MV-4-11 (cell line): Measurements from ENCODE around the gene ZNF14.
A peak's percentile ranks its signal among the peaks of the same experiment; 100 is the strongest.
"Not testable (repeated sequence)": the region's sequence is repeated elsewhere in the genome, so short reads cannot be mapped to it uniquely, and the experiment has no call there.

Experiments
- DNase-seq: peaks from one replicate; lab custom pipeline; 2025; lab: John Stamatoyannopoulos, UW

The ZNF14 gene

GRCh38 chr19:19732579-19733501 is at the start of gene ZNF14:
Gene ZNF14 (minus strand): TSS chr19:19733112. CDS start chr19:19732958, 154 bp downstream.
- peak; percentile 75 for DNase-seq

- peak; percentile 34 for DNase-seq
Measured at GRCh38 chr19:19781791-19782190, 48.9 kb upstream of the ZNF14 start.

GRCh38 chr19:19778666-19779065 is 45.8 kb upstream of the ZNF14 start:
- no peak for DNase-seq

- no peak for DNase-seq
Measured at GRCh38 chr19:19777692-19778091, 44.8 kb upstream of the ZNF14 start.

DNA sequence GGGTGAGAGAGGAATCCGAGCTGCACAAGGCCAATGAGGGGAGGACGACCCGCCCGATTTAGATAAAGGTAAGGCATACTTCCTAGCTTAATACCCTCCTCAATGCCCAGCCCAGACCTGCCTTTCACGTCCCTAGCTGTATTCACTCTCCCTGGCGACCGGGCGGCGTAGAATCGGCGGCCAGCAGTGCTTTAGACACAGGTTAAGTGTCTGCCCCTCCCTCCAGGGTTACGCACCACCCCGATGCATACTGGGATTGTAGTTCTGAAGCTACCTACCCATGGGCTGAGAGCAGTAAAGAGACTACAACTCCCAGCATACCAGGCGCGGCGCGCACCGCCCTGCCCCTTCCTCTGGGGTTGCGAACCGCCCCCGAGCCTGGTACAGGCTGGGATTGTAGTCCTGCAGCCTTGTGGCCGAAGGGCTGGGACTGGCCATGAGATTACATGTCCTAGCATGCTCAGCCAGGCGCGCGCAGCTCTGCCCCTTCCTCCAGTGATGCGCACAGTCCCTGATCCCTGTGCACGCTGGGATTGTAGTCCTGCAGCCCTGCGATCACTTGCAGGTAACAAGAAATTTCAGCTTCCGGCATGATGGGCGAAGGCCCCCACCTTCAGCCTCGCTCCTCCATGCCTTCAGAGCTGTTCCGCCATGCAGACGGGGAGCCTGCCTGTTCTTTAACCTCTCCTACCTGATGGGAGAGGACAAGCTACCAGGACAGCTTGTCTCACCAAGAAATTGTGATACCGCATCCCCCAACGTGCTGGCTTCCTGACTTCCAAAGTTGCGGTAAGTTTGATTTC is 43.5 kb upstream of the ZNF14 start:
- peak; percentile 99 for DNase-seq

DNA sequence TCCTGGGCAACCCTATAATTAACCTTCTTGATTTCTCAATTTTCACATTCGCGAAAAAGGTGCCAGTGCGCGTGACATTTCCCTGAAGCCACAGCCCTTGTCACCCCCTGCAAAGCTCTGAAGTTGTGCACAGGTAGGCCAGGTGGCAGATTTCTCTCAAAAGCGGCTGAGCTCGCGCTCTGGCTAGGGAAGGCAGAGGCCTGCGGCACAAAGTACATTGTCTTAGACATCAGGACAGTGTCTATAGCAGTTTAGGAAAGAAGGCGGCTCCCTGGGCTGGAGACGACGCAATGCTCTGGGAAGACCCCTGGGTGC is 42.9 kb upstream of the ZNF14 start:
- DNase-seq: no peak

DNA sequence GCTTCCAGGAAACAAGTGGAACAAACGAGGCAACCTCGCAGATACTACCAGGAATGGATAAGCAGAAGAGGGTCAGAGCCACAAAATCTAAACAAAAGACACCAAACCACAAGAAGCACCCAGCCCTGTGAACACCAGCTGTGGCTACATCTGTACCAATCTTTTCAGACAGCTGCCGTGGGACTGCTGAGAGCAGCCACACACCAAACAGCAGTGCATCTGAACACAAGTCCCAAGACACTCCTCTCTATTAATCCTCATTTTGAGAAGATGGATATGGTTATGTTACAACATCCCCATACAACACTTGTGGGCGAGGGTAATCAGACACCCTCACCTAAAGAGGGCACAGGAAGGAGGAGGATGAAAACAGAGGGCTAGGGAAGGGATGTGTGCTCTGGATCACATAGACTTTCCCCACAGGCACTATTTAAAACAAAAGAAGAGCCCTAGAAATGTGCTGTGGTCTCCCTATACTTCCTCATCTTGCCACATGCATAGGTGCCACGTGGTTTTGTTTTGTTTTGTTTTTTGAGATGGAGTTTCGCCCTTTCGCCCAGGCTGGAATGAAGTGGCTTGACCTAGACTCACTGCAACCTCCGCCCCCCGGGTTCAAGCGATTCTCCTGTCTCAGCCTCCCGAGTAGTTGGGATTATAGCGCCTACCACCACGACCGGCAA is 41.6 kb upstream of the ZNF14 start:
- DNase-seq: peak; percentile 78

GRCh38 chr19:19771963-19772362 is 39.1 kb upstream of the ZNF14 start:
- DNase-seq: not testable (repeated sequence)

- not testable (repeated sequence) for DNase-seq
Measured at GRCh38 chr19:19769971-19770370, 37.1 kb upstream of the ZNF14 start.

- no peak for DNase-seq
Measured at GRCh38 chr19:19758164-19758563, 25.3 kb upstream of the ZNF14 start.

DNA sequence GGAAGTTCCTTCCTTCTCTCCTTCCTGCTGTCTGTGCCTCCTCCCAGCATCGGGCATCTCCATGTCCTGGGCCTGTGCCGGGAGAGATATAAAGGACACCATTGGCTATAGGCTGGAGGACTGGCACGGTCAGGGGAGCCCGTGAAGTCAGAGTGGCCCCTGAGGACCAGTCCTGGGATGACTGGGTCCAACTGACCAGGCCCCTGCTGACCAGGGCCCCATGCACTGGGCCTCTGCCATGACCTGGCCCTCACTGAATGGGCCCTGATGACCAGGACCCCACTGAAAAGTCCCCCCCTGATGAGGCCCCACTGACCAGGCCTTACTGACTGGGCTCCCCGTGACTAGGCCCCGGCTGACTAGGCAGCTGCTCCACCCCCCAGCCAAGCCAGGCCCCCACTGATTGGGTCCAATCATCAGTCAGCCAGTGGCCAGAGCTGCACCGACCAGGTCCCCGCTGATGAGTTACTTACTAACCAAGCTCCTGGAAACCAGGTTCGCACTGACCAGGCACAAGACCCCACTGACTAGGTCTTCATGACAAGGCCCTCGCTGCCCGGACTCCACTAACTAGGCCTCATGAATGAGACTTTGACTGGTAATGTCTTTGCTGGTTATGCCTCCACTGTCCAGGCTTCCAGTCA is 20.0 kb upstream of the ZNF14 start:
- no peak for DNase-seq

- no peak for DNase-seq
Measured at GRCh38 chr19:19751846-19752245, 18.9 kb upstream of the ZNF14 start.

GRCh38 chr19:19750842-19751790 is 18.2 kb upstream of the ZNF14 start:
- DNase-seq: no peak

- no peak for DNase-seq
Measured at GRCh38 chr19:19749908-19750841, 17.3 kb upstream of the ZNF14 start.

- DNase-seq: no peak
Measured at GRCh38 chr19:19749117-19749907, 16.4 kb upstream of the ZNF14 start.

GRCh38 chr19:19748249-19748938 is 15.5 kb upstream of the ZNF14 start:
- no peak for DNase-seq

DNA sequence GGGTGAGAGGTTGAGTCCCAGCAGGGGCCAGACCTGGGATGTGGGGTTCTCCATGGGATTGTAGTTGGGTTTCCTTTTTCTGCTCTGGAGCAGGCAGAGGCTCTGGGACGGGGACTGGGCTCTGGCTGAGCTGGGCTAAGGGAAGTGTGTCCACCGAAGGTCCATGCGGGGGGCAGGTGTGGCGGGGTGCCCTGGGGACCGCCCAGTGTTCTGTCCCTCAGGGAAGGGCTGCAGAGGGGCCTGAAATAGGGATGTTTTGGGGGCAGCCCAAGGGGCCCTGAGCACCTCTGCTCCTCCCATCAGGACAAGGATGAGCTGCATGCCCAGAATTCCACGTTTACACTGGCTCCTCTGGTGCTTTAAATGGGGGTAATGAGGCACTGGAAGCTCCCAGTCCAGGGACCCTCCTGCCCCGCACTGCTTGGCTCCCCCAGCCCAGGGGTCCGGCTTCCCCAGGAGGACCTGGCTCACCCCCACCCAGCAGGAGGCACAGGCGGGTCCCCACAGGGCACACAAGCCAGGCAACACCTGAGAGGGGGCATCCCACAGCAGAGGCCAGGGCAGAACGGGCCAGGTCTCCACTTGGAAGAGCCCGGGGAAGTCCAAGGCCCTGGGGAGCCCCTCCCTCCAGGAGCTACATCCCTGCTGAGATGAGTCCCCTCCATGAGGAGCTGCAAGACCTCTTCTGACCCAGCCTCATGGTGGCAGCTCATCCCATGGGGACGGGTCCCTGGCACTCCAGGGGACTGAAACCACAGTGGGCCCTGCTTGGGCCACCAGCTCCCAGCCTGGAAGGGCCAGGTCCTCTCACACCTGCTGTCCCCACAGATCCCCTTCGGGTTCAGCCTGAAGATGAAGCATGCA is 14.7 kb upstream of the ZNF14 start:
- no peak for DNase-seq
